ENCODE data around the gene NOP10. TPM values are rescaled to one million over a fixed set of nuclear protein-coding genes. Genes with fewer than 3 reads are reported as not detected.
A peak's percentile ranks its signal among the peaks of the same experiment; 100 is the strongest.
"Not testable (repeated sequence)": the region's sequence is repeated elsewhere in the genome, so short reads cannot be mapped to it uniquely, and the experiment has no call there.

NOP10 gene
- polyA plus RNA-seq, 1 experiment = 345 TPM

- TF ChIP-seq CTCF (IDR thresholded peaks at IDR 0.05; ENCODE audit: insufficient read depth, low read depth, low read length) = no peak
- Histone ChIP-seq H3K27me3 (ENCODE audit: control insufficient read depth, insufficient read depth, low read length) (no peaks in the 10 kb centered on the region; the same call in none of the 2 replicates), H3K4me3 (ENCODE audit: low read depth, low read length) (no peak overlapping the region), H3K36me3 (ENCODE audit: control insufficient read depth, insufficient read depth, low read length) (no peaks in the 10 kb centered on the region; the same call in 1 of the 2 replicates)
- no peak for DNase-seq (ENCODE audit: low read depth)
- POLR2A ChIA-PET = no interaction called here
- CTCF ChIA-PET = interaction anchor here (1.0 kb wide), 1 partner anchor 19 kb away, joined by 4 read pairs; the partner anchor contains the start of gene LPCAT4
These were observed 5.9 kb upstream of the NOP10 start for GRCh38 chr15:34348735-34349300.

- CTCF ChIA-PET = interaction anchor here (1.0 kb wide), 1 partner anchor 20 kb away, joined by 4 read pairs; the partner anchor contains the start of gene LPCAT4
- Histone ChIP-seq H3K4me3 (ENCODE audit: low read depth, low read length) (no peak overlapping the region), H3K36me3 (ENCODE audit: control insufficient read depth, insufficient read depth, low read length) (no peaks in the 10 kb centered on the region; the same call in 1 of the 2 replicates), H3K27me3 (ENCODE audit: control insufficient read depth, insufficient read depth, low read length) (no peaks in the 10 kb centered on the region; the same call in none of the 2 replicates)
- no peak for DNase-seq (ENCODE audit: low read depth)
- no peak for TF ChIP-seq CTCF (IDR thresholded peaks at IDR 0.05; ENCODE audit: insufficient read depth, low read depth, low read length)
- POLR2A ChIA-PET = no interaction called here
These were observed 5.2 kb upstream of the NOP10 start for GRCh38 chr15:34347951-34348638.

GRCh38 chr15:34342213-34342736, 661 bp downstream of the NOP10 start:
- H3K36me3 ChIP-seq (ENCODE audit: control insufficient read depth, insufficient read depth, low read length); H3K27me3 ChIP-seq (ENCODE audit: control insufficient read depth, insufficient read depth, low read length); POLR2A ChIA-PET; DNase-seq (ENCODE audit: low read depth): not testable (repeated sequence)
- CTCF ChIA-PET = interaction anchor here (0.6 to 4.2 kb wide), 15 partner anchors 9 to 232 kb away, joined by 3 to 27 read pairs (median 5); partner anchors contain the start of genes KATNBL1 and LPCAT4
- peak overlapping the region; percentile 76 for H3K4me3 ChIP-seq (ENCODE audit: low read depth, low read length)

GRCh38 chr15:34341381-34342212, 1.3 kb downstream of the NOP10 start:
- H3K36me3 ChIP-seq (ENCODE audit: control insufficient read depth, insufficient read depth, low read length) = peaks cover 3% of the 10 kb centered on the region
- DNase-seq (ENCODE audit: low read depth) = no peak
- no peak for TF ChIP-seq CTCF (IDR thresholded peaks at IDR 0.05; ENCODE audit: insufficient read depth, low read depth, low read length)
- no peaks in the 10 kb centered on the region; the same call in 1 of the 2 replicates for H3K27me3 ChIP-seq (ENCODE audit: control insufficient read depth, insufficient read depth, low read length)
- peak overlapping the region; percentile 76 for H3K4me3 ChIP-seq (ENCODE audit: low read depth, low read length)
- ChIA-PET CTCF (interaction anchor here (1.1 to 3.1 kb wide), 3 partner anchors 16 to 22 kb away, joined by 3 to 15 read pairs (median 3); no protein-coding TSS in a partner anchor), POLR2A (no interaction called here)

GRCh38 chr15:34339946-34340345, 3.0 kb downstream of the NOP10 start:
- H3K36me3 ChIP-seq (ENCODE audit: control insufficient read depth, insufficient read depth, low read length) = peaks cover 3% of the 10 kb centered on the region
- no peak for DNase-seq (ENCODE audit: low read depth)
- no peak for TF ChIP-seq CTCF (IDR thresholded peaks at IDR 0.05; ENCODE audit: insufficient read depth, low read depth, low read length)
- H3K27me3 ChIP-seq (ENCODE audit: control insufficient read depth, insufficient read depth, low read length) = no peaks in the 10 kb centered on the region
- H3K4me3 ChIP-seq (ENCODE audit: low read depth, low read length) = no peak overlapping the region
- ChIA-PET POLR2A (interaction anchor here (0.6 kb wide), 1 partner anchor 219 kb away, joined by 3 read pairs; no protein-coding TSS in a partner anchor), CTCF (interaction anchor here (0.5 to 1.5 kb wide), 4 partner anchors 10 to 648 kb away, joined by 3 to 8 read pairs (median 4); partner anchors contain the start of genes LPCAT4 and ZNF770)
